Activated CD4-positive, alpha-beta T cell treated with anti-CD3 and anti-CD28 coated beads for 36 hours (primary cell): ENCODE measurements around the gene IKZF4. TPM values are rescaled to one million over a fixed set of nuclear protein-coding genes. Genes with fewer than 3 reads are reported as not detected.
"Not testable (repeated sequence)": the region's sequence is repeated elsewhere in the genome, so short reads cannot be mapped to it uniquely, and the experiment has no call there.

Source experiments
- ATAC-seq: fragments of 200-7000 bp; cut with Tn5 transposase; one replicate; pipeline ENCODE4 v1.10.0; 2021; ENCODE audit warnings: mild to moderate bottlenecking, moderate library complexity
- CTCF ChIA-PET: fragments of 350-600 bp; sonication (Branson Sonifier 250); formaldehyde crosslinking; loops from one replicate; lab custom pipeline; 2021; ENCODE audit warnings: antibody characterized with exemption; lab: Charles Lee
- POLR2A ChIA-PET: fragments of 350-600 bp; sonication (Branson Sonifier 250); formaldehyde crosslinking; loops from one replicate; lab custom pipeline; 2021; ENCODE audit warnings: antibody characterized with exemption, inconsistent platforms; lab: Charles Lee
- DNase-seq: peaks from one replicate; pipeline ENCODE4 v3.0.0-alpha.2; 2020
- H3K27ac Mint-ChIP-seq: one replicate; pipeline ENCODE4 v1.8.0; 2021; ENCODE audit warnings: mixed read lengths
- H3K27me3 Mint-ChIP-seq: one replicate; pipeline ENCODE4 v1.8.0; 2021; ENCODE audit warnings: mixed read lengths
- H3K36me3 Mint-ChIP-seq: one replicate; pipeline ENCODE4 v1.8.0; 2021; ENCODE audit warnings: low read depth, mixed read lengths
- H3K4me1 Mint-ChIP-seq: one replicate; pipeline ENCODE4 v1.8.0; 2021; ENCODE audit warnings: mixed read lengths
- H3K4me3 Mint-ChIP-seq: one replicate; pipeline ENCODE4 v1.8.0; 2021; ENCODE audit warnings: mild to moderate bottlenecking, moderate library complexity, mixed read lengths
- H3K9me3 Mint-ChIP-seq: one replicate; pipeline ENCODE4 v1.8.0; 2021; ENCODE audit warnings: low read depth, mixed read lengths
- intact Hi-C, 2 experiments: fragments of 100-400 bp; cut with DNase I in 1 of 2; cut with micrococcal nuclease in 1 of 2; formaldehyde crosslinking; loops; one replicate each; pipeline versions ENCODE4 v1.14.2 to v1.15.1; 2022 to 2024; cut with DNase I, micrococcal nuclease
- total RNA-seq, 2 experiments: library from RNA; stranded (reverse); gene quantifications; one replicate each; pipeline ENCODE4 v1.2.3, GENCODE V29; 2021

IKZF4 gene
- total RNA-seq, 2 experiments from 2014 or later: 14.9 to 16.3 TPM

DNA sequence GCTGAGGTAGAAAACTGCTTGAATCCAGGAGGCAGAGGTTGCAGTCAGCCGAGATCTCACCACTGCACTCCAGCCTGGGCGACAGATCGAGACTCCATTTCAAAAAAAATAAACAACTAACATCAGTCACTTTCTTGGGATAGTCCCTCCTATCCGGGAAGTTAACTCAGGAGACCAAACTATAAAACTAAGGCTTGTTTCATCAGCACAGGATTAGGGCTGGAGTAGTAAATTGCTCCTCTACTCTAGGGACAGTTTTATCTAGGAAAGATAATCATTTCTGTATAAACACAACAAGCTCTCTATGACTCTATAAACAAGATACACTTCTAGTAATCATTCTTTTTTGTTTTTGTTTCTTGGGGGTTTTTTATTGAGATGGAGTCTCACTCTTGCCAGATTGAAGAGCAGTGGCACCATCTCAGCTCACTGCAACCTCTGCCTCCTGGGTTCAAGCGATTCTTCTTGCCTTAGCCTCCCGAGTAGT is 32.6 kb downstream of the IKZF4 start:
- ATAC-seq (no peak), DNase-seq (no peak)
- CTCF ChIA-PET: interaction anchor here (1.0 kb wide), 1 partner anchor 8 kb away, joined by 3 read pairs; no protein-coding TSS in a partner anchor
- H3K36me3 Mint-ChIP-seq: no peaks in the 10 kb centered on the region
- intact Hi-C loops: no loop called here
- POLR2A ChIA-PET: no interaction called here
- no peaks in the 10 kb centered on the region for H3K27me3 Mint-ChIP-seq
- no peaks in the 10 kb centered on the region for H3K4me1 Mint-ChIP-seq
- H3K27ac Mint-ChIP-seq: no peak overlapping the region
- no peaks in the 10 kb centered on the region for H3K9me3 Mint-ChIP-seq
- no peak overlapping the region for H3K4me3 Mint-ChIP-seq

DNA sequence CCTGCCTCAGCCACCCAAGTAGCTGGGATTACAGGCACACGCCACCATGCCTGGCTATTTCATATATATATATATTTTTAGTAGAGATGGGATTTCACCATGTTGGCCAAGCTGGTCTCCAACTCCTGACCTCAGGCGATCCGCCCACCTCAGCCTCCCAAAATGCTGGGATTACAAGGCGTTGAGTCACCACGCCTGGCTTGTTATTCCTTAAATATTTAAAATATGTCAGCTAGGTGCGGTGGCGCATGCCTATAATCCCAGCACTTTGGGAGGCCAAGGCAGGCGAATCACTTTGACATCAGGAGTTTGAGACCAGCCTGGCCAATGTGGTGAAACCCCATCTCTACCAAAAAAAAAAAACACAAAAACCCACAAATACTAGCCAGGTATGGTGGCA is 39.1 kb downstream of the IKZF4 start:
- DNase-seq, POLR2A ChIA-PET, H3K9me3 Mint-ChIP-seq, intact Hi-C loops, H3K27me3 Mint-ChIP-seq, H3K27ac Mint-ChIP-seq, ATAC-seq, H3K4me1 Mint-ChIP-seq, H3K4me3 Mint-ChIP-seq, H3K36me3 Mint-ChIP-seq: not testable (repeated sequence)
- CTCF ChIA-PET: interaction anchor here (0.6 to 1.3 kb wide), 3 partner anchors 12 to 32 kb away, joined by 3 to 5 read pairs (median 4); no protein-coding TSS in a partner anchor

DNA sequence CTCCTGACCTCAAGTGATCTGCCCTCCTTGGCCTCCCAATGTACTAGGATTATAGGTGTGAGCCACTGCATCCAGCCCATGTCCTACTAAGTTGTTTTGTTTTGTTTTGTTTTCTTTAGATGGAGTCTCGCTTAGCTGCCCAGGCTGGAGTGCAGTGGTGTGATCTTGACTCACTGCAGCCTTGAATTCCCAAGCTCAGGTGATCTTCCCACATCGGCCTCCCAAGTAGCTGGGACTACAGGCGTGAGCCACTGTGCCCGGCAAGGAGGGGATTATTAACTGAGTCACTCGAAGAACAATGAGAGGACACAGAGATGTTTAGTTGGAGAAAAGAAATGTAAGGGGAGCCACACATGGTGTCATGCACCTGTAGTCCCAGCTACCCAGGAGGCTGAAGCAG is 41.1 kb downstream of the IKZF4 start:
- peaks cover 4% of the 10 kb centered on the region for H3K27me3 Mint-ChIP-seq
- peaks cover 2% of the 10 kb centered on the region for H3K4me1 Mint-ChIP-seq
- ATAC-seq (no peak), DNase-seq (no peak)
- H3K9me3 Mint-ChIP-seq: no peaks in the 10 kb centered on the region
- CTCF ChIA-PET: interaction anchor here (0.7 to 1.5 kb wide), 4 partner anchors 16 to 239 kb away, joined by 3 read pairs; partner anchors contain the start of gene SMARCC2
- POLR2A ChIA-PET: no interaction called here
- H3K36me3 Mint-ChIP-seq: no peaks in the 10 kb centered on the region
- no peak overlapping the region for H3K4me3 Mint-ChIP-seq
- no peak overlapping the region for H3K27ac Mint-ChIP-seq
- intact Hi-C loops: no loop called here

DNA sequence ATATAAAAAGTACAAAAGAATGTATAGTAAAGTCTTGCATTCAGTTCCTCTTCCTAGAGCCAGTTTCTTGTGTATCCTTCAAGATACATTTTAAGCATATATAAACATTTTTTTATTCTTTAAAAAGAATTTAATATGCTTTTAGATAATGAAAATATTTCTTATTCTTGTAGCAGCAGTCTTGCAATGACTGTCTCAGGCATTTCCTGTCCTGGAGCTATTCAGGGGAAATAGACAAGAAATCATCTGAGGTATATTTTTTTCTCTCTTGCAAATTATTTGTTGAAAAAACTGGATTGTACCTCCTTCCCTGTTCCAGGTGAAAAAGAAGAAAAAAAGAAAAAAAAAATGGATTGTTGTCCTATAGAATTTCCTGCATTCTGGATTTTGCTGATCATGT is 42.2 kb downstream of the IKZF4 start:
- Mint-ChIP-seq H3K27ac (no peak overlapping the region), H3K4me3 (no peak overlapping the region), H3K27me3 (peaks cover 4% of the 10 kb centered on the region), H3K4me1 (peaks cover 3% of the 10 kb centered on the region), H3K9me3 (no peaks in the 10 kb centered on the region), H3K36me3 (no peaks in the 10 kb centered on the region)
- ATAC-seq (no peak), DNase-seq (no peak)
- ChIA-PET CTCF (no interaction called here), POLR2A (no interaction called here)
- intact Hi-C loops: no loop called here

DNA sequence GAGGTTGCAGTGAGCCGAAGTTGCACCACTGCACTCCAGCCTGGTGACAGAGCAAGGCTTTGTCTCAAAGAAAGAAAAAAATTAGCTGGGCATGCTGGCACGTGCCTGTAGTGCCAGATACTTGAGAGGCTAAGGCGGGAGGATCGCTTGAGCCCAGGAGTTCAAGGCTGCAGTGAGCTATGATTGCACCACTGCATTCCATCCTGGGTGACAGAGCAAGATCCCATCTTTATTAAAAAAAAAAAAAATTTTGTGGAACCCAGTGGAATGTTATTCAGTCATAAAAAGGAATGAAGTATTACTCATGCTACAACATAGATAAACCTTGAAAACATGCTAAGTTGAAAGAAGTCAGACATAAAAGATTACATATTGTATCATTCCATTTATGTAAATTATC is 50.8 kb downstream of the IKZF4 start:
- no peaks in the 10 kb centered on the region for H3K9me3 Mint-ChIP-seq
- H3K4me1 Mint-ChIP-seq: peaks cover 3% of the 10 kb centered on the region
- ATAC-seq (no peak), DNase-seq (no peak)
- no peaks in the 10 kb centered on the region for H3K27me3 Mint-ChIP-seq
- intact Hi-C loops: no loop called here
- ChIA-PET POLR2A (no interaction called here), CTCF (interaction anchor here (1.2 kb wide), 1 partner anchor 315 kb away, joined by 3 read pairs; no protein-coding TSS in a partner anchor)
- H3K36me3 Mint-ChIP-seq: no peaks in the 10 kb centered on the region
- H3K4me3 Mint-ChIP-seq: no peak overlapping the region
- H3K27ac Mint-ChIP-seq: no peak overlapping the region

DNA sequence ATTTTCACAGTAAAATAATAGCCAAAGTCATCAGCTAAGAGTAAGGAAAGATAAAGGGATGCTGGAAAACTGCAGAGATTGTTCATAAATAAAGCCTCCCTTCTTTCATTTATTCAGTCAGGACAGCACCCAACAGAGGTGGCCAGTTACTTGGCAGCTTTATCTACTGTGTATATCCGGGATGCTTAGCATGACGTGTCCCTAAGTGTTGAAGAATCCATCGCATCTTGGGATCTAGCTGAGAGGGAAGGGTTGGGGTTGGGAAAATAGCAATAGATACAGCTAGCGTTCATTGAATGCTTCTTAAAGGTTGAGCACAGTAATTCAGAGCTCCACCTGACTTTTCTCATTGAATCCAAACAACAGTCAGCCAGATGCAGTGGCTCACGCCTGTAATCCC is 53.6 kb downstream of the IKZF4 start:
- Mint-ChIP-seq H3K4me3 (no peak overlapping the region), H3K27me3 (no peaks in the 10 kb centered on the region), H3K27ac (no peak overlapping the region), H3K9me3 (no peaks in the 10 kb centered on the region), H3K36me3 (no peaks in the 10 kb centered on the region), H3K4me1 (no peaks in the 10 kb centered on the region)
- POLR2A ChIA-PET: no interaction called here
- no peak for ATAC-seq
- CTCF ChIA-PET: no interaction called here
- DNase-seq: no peak
- intact Hi-C loops: no loop called here

DNA sequence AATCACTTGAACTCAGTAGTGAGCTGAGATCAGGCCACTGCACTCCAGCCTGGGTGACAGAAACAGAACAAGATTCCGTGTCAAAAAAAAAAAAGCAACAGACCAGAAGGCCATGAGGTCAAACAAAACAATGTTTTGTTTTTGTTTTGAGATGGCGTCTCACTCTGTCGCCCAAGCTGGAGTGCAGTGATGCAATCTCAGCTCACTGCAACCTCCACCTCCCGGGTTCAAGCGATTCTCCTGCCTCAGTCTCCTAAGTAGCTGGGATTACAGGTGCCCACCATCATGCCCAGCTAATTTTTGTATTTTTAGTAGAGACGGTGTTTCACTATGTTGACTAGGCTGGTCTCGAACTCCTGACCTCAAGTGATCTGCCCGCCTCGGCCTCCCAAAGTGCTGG is 57.1 kb downstream of the IKZF4 start:
- H3K4me3 Mint-ChIP-seq, ATAC-seq, DNase-seq, H3K27me3 Mint-ChIP-seq, intact Hi-C loops, H3K9me3 Mint-ChIP-seq, H3K4me1 Mint-ChIP-seq, H3K36me3 Mint-ChIP-seq, H3K27ac Mint-ChIP-seq: not testable (repeated sequence)
- POLR2A ChIA-PET: interaction anchor here (0.7 kb wide), 1 partner anchor 281 kb away, joined by 4 read pairs; no protein-coding TSS in a partner anchor
- CTCF ChIA-PET: interaction anchor here (1.2 to 2.2 kb wide), 3 partner anchors 13 to 31 kb away, joined by 3 to 5 read pairs (median 4); no protein-coding TSS in a partner anchor

DNA sequence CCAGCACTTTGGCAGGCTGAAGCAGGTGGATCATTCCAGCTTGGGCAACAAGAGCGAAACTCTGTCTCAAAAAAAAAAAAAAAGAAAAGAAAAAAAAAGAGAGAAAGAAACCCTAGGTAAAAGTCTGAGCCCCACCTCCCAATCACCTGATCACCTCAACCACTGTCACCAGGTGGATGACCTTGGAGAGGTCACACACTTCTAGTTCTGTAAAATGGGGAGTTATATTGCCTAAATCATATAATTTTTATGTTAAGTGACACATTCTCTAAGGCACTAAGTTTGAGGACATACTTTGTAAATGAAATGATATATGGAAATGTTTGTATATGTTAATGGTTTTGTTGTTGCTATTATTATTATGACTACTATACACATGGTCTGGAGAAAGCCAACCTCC is 57.6 kb downstream of the IKZF4 start:
- CTCF ChIA-PET: interaction anchor here (1.7 to 2.2 kb wide), 2 partner anchors 25 to 31 kb away, joined by 5 to 6 read pairs; partner anchors contain the start of gene PA2G4

DNA sequence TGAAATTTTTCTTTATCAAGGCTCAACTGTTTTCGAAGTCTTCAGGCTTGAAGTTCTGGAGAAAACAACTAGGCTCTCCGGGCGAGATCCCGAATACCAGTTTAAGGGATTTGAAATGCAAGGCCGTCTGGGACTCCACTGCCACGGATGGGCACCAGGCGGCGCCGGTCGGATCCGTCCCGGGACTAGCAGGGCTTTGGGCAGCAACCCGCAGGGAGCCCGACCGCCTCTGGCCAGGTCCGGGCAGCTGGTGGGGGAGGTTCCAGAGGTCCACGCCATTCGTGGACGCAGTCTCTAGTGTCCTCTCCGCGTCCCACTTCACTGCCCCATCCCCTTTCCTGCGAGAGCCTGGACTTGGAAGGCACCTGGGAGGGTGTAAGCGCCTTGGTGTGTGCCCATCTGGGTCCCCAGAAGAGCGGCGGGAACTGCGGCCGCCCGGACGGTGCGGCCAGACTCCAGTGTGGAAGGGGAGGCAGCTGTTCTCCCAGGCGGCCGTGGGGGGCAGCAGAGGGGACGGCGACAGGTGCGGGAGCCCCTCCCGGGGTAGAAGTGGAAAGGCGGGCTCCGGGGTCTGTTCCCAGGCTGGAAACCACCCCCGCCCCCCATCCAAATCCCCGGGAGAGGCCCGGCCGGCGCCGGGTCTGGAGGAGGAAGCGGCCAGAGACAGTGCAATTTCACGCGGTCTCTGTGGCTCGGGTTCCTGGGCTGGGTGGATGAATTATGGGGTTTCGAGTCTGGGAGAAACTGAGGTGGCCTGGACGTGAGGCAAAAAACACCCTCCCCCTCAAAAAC is 58.3 kb downstream of the IKZF4 start:
- ChIA-PET CTCF (interaction anchor here (0.5 to 1.7 kb wide), 20 partner anchors 9 to 423 kb away, joined by 3 to 6 read pairs (median 3); partner anchors contain the start of genes PA2G4 and RNF41), POLR2A (no interaction called here)
- H3K27me3 Mint-ChIP-seq: peaks cover 6% of the 10 kb centered on the region
- H3K36me3 Mint-ChIP-seq: no peaks in the 10 kb centered on the region
- DNase-seq (peak; percentile 76), ATAC-seq (peak; percentile 42)
- peak overlapping the region; percentile 74 for H3K4me3 Mint-ChIP-seq
- intact Hi-C loops: loop anchor here in 1 of 2 experiments (1.0 kb wide), 2 partner anchors 25 to 39 kb away; partner anchors contain the start of genes PA2G4 and ZC3H10
- no peak overlapping the region for H3K27ac Mint-ChIP-seq
- H3K4me1 Mint-ChIP-seq: peaks cover 8% of the 10 kb centered on the region
- no peaks in the 10 kb centered on the region for H3K9me3 Mint-ChIP-seq

More for the DNA sequence above, 57.6 kb downstream of the IKZF4 start:
- Mint-ChIP-seq H3K36me3 (no peaks in the 10 kb centered on the region), H3K27me3 (peaks cover 6% of the 10 kb centered on the region), H3K27ac (no peak overlapping the region), H3K4me1 (peaks cover 8% of the 10 kb centered on the region), H3K9me3 (no peaks in the 10 kb centered on the region), H3K4me3 (no peak overlapping the region)
- DNase-seq (no peak), ATAC-seq (no peak)
- POLR2A ChIA-PET: interaction anchor here (0.7 kb wide), 1 partner anchor 281 kb away, joined by 4 read pairs; no protein-coding TSS in a partner anchor
- intact Hi-C loops: no loop called here

DNA sequence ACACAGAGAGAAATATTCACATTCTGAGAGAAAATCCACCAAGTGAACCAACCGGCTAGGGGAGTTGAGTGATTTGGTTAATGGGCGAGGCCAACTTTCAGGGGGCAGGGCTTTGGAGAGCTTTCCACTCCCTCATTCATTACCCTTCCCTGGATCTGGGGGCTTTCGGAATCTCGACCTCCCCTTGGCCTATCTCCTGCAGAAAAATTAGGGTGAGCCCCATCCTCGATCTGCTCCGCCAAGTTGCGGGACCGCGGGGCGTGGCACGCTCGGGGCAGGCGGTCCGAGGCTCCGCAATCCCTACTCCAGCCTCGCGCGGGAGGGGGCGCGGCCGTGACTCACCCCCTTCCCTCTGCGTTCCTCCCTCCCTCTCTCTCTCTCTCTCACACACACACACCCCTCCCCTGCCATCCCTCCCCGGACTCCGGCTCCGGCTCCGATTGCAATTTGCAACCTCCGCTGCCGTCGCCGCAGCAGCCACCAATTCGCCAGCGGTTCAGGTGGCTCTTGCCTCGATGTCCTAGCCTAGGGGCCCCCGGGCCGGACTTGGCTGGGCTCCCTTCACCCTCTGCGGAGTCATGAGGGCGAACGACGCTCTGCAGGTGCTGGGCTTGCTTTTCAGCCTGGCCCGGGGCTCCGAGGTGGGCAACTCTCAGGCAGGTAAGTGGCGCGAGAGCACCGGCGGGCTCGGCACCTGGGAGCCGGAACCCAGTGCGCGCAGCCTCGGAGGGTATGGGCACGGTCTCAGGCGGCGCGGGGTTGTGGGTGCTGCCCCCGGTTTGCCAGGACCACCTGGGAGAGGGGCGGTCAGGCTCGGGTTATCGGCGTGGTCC is 59.1 kb downstream of the IKZF4 start, which contains the start of gene ERBB3:
Gene ERBB3, plus strand, starts transcription at position 443 of the 833 bp plus-strand sequence. Its CDS starts 136 bp downstream, at position 579.
- peaks cover 8% of the 10 kb centered on the region for H3K4me1 Mint-ChIP-seq
- H3K36me3 Mint-ChIP-seq: no peaks in the 10 kb centered on the region
- H3K9me3 Mint-ChIP-seq: no peaks in the 10 kb centered on the region
- peak; percentile 84 for DNase-seq
- intact Hi-C loops: loop anchor here (1.0 to 5.0 kb wide), 3 partner anchors 24 to 38 kb away; partner anchors contain the start of genes PA2G4 (in 2 of the 2) and ZC3H10 (in 1 of the 2)
- H3K4me3 Mint-ChIP-seq: peak within 1 kb of the TSS; percentile 74
- peaks cover 6% of the 10 kb centered on the region for H3K27me3 Mint-ChIP-seq
- ATAC-seq: peak; percentile 90
- CTCF ChIA-PET: interaction anchor here (0.6 to 1.7 kb wide), 18 partner anchors 9 to 341 kb away, joined by 3 to 6 read pairs (median 4); partner anchors contain the start of gene PA2G4
- POLR2A ChIA-PET: interaction anchor here (0.6 kb wide), 1 partner anchor 36 kb away, joined by 8 read pairs; no protein-coding TSS in a partner anchor
- no peak within 1 kb of the TSS for H3K27ac Mint-ChIP-seq
